ENCODE results near the gene GLIS1. TPM values are rescaled to one million over a fixed set of nuclear protein-coding genes. Genes with fewer than 3 reads are reported as not detected.

The GLIS1 gene
- total and polyA plus RNA-seq, 2 experiments from 2014 or later, result 0.22 to 0.61 TPM

DNA sequence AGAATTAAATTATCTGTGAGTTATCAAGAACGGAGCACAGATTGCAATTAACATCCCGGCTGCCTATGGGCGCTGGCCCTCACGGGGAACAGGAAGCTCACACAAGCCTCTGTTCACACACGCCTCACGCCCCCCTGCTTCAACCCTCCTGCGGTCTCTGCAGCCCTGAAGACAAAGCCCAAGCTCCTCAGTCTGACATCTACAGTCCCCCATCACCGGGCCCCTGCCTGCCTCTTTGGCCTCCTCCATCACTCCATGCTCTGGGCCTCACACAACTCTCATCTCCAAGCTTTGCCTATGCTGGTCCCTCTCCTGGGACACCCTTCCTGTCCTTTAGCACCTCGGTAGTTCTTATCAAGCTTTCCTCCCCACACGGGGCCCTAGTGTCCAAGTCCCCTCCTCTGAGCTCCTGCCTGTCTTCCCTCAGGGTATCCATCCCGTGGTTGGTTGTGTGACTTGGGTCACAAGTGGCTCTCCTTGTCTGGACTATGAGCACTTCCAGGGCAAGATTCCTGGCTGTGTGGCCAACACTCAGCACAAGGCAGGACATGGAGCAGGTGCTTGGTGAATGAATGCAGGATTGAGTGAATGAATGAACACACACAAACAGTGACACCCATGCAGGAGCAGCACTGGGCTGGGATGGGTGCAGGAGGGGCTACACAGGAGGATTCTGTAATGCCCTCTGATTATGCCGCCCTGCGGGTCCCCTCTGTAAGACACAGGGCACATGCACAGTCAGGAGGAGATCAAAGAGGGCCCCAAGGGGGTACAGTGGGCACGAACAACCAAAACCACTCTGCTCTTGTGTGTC lies 163.6 kb downstream of the GLIS1 start:
- no peaks in the 10 kb centered on the region for H3K4me1 ChIP-seq (ENCODE audit: insufficient read depth)
- no peaks in the 10 kb centered on the region for H3K36me3 ChIP-seq (ENCODE audit: low read depth)
- no peaks in the 10 kb centered on the region for H3K27me3 ChIP-seq (replicated peaks; ENCODE audit: insufficient read depth)
- H3F3A ChIP-seq (ENCODE audit: insufficient read depth), result no peaks in the 10 kb centered on the region
- in situ Hi-C loops (cut with MboI), result no loop called here
- no peaks in the 10 kb centered on the region for H4K20me1 ChIP-seq (ENCODE audit: insufficient read depth)
- no peaks in the 10 kb centered on the region for H3K9me2 ChIP-seq (ENCODE audit: insufficient read depth)
- H3K4me2 ChIP-seq (ENCODE audit: unreplicated experiment), result no peak overlapping the region
- no peak overlapping the region for H3K9ac ChIP-seq
- H3K79me2 ChIP-seq (ENCODE audit: insufficient read depth), result no peaks in the 10 kb centered on the region
- WGBS, 2 experiments (ENCODE audit: low coverage in 1 of 2, low lambda C conversion rate in 2 of 2, missing lambda C conversion rate in 2 of 2), result 90% methylated on average over 14 of the region's 14 CpGs
- H3K9me3 ChIP-seq (ENCODE audit: low read depth), result no peaks in the 10 kb centered on the region
- no peak for DNase-seq
- no peak overlapping the region for H2AFZ ChIP-seq
- TF ChIP-seq EZH2phosphoT487 (IDR thresholded peaks at IDR 0.05; ENCODE audit: insufficient read depth, low read depth), result no peak
- TF ChIP-seq EZH2 (IDR thresholded peaks at IDR 0.05; ENCODE audit: insufficient read depth, poor library complexity, severe bottlenecking), result no peak
- no peak overlapping the region for H3K4me3 ChIP-seq
- no peak overlapping the region for H3K27ac ChIP-seq

DNA sequence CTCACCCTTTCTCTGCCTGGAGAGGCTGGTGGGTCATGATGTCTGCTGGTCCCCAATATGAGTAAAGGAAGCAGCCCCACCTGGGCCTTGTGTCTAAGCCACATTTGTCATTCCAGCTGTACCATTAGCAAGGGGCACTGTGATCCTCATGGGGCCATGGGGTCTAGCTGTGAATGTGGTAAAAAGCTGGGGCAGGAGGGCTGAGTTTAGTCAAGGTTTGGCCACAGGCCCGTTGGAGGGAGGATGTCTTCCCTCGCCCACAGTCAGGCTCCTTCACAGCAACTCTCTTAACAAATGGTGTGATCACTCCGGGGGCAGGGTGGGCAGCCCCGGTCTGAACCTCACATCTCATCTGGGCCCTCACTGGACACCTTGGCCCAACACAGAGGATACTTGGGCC lies 164.3 kb downstream of the GLIS1 start:
- DNase-seq, result no peak
- Histone ChIP-seq H3F3A (ENCODE audit: insufficient read depth) (no peaks in the 10 kb centered on the region), H3K4me3 (no peak overlapping the region), H3K36me3 (ENCODE audit: low read depth) (no peaks in the 10 kb centered on the region), H3K9ac (no peak overlapping the region), H3K9me2 (ENCODE audit: insufficient read depth) (no peaks in the 10 kb centered on the region), H3K9me3 (ENCODE audit: low read depth) (no peaks in the 10 kb centered on the region), H3K27ac (no peak overlapping the region), H3K4me1 (ENCODE audit: insufficient read depth) (no peaks in the 10 kb centered on the region), H4K20me1 (ENCODE audit: insufficient read depth) (no peaks in the 10 kb centered on the region), H3K79me2 (ENCODE audit: insufficient read depth) (no peaks in the 10 kb centered on the region), H3K4me2 (ENCODE audit: unreplicated experiment) (no peak overlapping the region), H2AFZ (no peak overlapping the region), H3K27me3 (replicated peaks; ENCODE audit: insufficient read depth) (no peaks in the 10 kb centered on the region)
- TF ChIP-seq EZH2 (IDR thresholded peaks at IDR 0.05; ENCODE audit: insufficient read depth, poor library complexity, severe bottlenecking), result no peak
- no peak for TF ChIP-seq EZH2phosphoT487 (IDR thresholded peaks at IDR 0.05; ENCODE audit: insufficient read depth, low read depth)
- in situ Hi-C loops (cut with MboI), result no loop called here
- WGBS, 2 experiments (ENCODE audit: low coverage in 1 of 2, low lambda C conversion rate in 2 of 2, missing lambda C conversion rate in 2 of 2), result 66 to 71% methylated on average over 4 of the region's 4 CpGs

DNA sequence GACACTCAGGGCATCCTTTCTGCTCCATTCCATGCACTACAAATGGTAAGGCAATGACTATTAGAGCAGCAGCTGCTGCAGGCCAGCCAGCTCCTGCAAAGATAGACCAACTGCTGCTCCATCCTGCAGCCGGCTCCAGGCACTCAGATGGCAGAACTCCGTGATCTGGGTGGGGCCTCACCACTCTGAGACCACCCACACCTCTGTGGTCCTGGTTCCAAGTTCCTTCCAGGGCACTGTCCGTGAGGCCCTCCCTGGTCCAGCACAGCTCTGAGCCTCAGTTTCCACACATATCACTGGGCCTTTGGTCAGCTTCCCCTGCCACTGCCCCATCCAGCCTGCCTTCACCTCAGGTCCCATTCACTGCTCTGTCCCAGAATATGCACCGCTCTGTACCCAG lies 165.0 kb downstream of the GLIS1 start:
- WGBS, 2 experiments (ENCODE audit: low coverage in 1 of 2, low lambda C conversion rate in 2 of 2, missing lambda C conversion rate in 2 of 2), result 55 to 56% methylated on average over 4 of the region's 4 CpGs
- Histone ChIP-seq H3K9me2 (ENCODE audit: insufficient read depth) (no peaks in the 10 kb centered on the region), H3K4me3 (no peak overlapping the region), H3K4me1 (ENCODE audit: insufficient read depth) (no peaks in the 10 kb centered on the region), H3K27me3 (replicated peaks; ENCODE audit: insufficient read depth) (no peaks in the 10 kb centered on the region), H3K79me2 (ENCODE audit: insufficient read depth) (no peaks in the 10 kb centered on the region), H2AFZ (no peak overlapping the region), H3K9me3 (ENCODE audit: low read depth) (no peaks in the 10 kb centered on the region), H3K9ac (no peak overlapping the region), H3K27ac (no peak overlapping the region), H3K4me2 (ENCODE audit: unreplicated experiment) (no peak overlapping the region), H3F3A (ENCODE audit: insufficient read depth) (no peaks in the 10 kb centered on the region), H3K36me3 (ENCODE audit: low read depth) (no peaks in the 10 kb centered on the region), H4K20me1 (ENCODE audit: insufficient read depth) (no peaks in the 10 kb centered on the region)
- TF ChIP-seq EZH2phosphoT487 (IDR thresholded peaks at IDR 0.05; ENCODE audit: insufficient read depth, low read depth) (no peak), EZH2 (IDR thresholded peaks at IDR 0.05; ENCODE audit: insufficient read depth, poor library complexity, severe bottlenecking) (no peak)
- no peak for DNase-seq
- in situ Hi-C loops (cut with MboI), result no loop called here

DNA sequence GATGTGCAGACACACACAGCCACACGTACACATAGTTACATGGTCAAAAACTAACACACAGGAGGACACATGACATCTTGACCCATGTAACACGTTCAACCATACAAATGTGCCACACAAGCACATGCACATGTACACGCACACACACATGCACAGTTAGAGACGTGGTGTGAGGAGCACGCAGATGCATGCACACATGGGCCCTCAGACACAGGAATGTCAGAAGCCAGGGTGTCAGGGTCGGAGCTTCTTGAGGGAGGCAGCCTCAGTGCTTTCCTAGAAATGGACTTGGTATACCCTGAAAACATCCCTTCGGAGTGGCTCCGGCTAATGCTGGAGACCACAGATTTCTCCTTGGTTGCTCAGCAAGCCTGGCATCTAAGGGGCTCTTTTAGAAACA lies 165.4 kb downstream of the GLIS1 start:
- Histone ChIP-seq H3K36me3 (ENCODE audit: low read depth) (no peaks in the 10 kb centered on the region), H3K4me1 (ENCODE audit: insufficient read depth) (no peaks in the 10 kb centered on the region), H3K27ac (no peak overlapping the region), H3K9me3 (ENCODE audit: low read depth) (no peaks in the 10 kb centered on the region), H3K9ac (no peak overlapping the region), H3K9me2 (ENCODE audit: insufficient read depth) (no peaks in the 10 kb centered on the region), H3K4me3 (no peak overlapping the region), H3K79me2 (ENCODE audit: insufficient read depth) (no peaks in the 10 kb centered on the region), H3F3A (ENCODE audit: insufficient read depth) (no peaks in the 10 kb centered on the region), H4K20me1 (ENCODE audit: insufficient read depth) (no peaks in the 10 kb centered on the region), H3K4me2 (ENCODE audit: unreplicated experiment) (no peak overlapping the region), H3K27me3 (replicated peaks; ENCODE audit: insufficient read depth) (no peaks in the 10 kb centered on the region), H2AFZ (no peak overlapping the region)
- no peak for DNase-seq
- in situ Hi-C loops (cut with MboI), result no loop called here
- TF ChIP-seq EZH2phosphoT487 (IDR thresholded peaks at IDR 0.05; ENCODE audit: insufficient read depth, low read depth) (no peak), EZH2 (IDR thresholded peaks at IDR 0.05; ENCODE audit: insufficient read depth, poor library complexity, severe bottlenecking) (no peak)
- WGBS, 2 experiments (ENCODE audit: low coverage in 1 of 2, low lambda C conversion rate in 2 of 2, missing lambda C conversion rate in 2 of 2), result 83 to 88% methylated on average over 8 of the region's 8 CpGs

Measured in GM23248 (cell line).